CD4-positive, alpha-beta T cell treated with Interleukin-21 for 1 hour (primary cell): ENCODE measurements around the gene LCN15.

Experiments
- DNase-seq: peaks from one replicate; pipeline ENCODE4 v3.0.0-alpha.2; 2020

Gene LCN15

DNA sequence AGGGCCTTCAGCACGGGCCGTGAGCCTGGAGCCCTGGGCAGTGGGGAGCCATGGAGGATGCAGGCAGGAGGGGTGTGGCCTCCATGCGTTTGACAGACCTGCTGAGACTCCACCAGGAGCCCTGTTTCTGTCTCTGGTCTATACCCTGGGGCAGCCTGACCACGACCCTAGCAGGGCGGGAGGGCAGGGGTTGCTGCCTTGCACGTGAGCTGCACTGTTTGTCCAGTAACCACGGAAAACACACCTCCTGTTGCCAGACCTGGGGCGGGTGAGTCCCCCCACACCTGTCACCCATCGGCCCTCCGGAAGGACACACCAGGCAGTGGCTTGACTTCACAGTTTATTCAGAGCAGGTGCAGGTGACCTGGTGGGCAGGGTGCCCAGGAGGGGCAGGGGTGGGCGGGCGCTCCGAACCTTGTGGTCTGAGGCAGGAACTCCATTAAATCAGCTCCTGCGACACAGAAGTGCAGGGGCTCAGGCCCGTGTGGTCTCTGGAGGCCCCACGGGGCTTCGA, 10.2 kb downstream of the LCN15 start:
- DNase-seq = no peak

DNA sequence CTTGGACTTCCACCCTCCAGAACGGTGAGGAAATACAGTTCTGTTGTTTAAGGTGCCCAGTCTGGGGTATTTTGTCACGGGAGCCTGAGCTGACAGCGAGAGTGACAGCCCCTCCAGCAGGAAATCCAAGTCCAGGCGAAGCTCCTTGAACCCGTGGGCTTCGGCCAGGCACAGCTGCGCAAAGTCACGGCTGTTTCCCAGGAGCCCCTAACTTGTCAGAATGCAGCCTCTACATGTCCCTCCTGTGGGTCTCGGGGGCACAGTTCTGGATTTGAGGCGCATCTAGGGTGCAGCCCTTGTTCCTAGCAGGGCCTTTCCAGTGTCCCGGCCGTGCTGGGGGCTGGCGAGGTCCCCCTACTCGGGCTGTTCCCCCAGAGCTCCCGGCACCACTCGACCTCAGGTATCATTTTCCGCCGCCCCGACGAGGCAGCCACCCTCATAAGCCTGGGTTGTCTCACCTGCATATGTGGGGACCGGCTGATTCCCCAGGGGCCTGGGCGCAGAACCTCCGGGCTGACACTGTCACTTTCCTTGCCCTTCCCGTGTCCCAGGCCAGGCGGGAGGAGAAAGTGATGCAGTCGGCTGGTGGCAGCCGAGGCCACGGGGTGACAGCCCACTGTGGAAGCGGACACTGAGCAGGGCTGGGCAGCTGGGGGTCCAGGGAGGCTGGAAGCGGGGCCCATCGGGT, 10.8 kb downstream of the LCN15 start:
- no peak for DNase-seq

DNA sequence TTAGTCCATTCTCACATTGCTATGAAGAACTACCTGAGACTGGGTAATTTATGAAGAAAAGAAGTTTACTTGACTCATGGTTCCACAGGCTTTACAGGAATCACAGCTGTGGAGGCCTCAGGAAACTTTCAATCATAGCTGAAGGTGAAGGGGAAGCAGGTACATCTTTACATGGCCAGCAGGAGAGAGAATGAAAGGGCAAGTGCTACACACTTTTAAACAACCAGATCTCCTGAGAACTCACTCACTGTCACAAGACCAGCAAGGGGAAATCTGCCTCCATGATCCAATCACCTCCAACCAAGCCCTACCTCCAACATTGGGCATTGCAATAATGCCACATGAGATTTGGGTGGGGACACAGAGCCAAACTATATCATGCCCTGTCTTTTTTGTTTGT, 12.5 kb downstream of the LCN15 start:
- no peak for DNase-seq

DNA sequence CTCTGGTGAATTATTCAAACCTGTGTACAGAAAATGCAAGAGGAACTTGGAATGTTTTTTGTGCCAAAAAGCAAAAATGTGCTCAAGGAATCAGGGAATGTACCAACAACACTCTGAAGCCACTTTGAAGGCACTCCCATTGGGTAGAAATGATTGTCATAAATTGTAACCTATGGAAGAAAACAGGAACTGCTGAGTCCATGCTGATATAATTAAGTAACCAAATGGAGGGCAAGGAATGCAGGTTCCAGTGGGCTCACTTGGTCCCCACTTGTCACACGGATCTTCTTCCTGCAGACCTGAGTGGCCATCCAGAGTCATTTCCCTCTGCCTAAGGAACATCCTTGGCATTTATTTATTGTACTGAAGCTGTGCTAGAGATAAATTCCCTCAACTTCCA, 13.1 kb downstream of the LCN15 start:
- no peak for DNase-seq

DNA sequence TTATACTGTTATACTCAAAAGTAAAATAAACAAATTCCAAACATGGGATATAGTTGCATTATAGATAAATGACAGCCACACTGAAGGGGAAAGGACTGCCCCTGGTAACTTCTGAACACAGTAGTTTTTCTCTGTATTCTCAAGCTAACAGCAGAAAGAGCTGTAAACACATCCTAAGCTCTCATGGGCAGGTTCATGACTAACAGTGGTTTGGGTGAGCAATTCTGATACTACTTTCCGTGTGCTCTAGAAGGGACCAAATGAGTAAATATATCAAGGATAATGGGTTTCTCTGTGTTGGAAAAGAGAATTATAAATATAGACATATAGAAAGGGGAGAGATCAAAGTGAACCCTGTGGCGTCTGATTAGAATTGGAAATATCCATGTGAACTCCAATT, 13.8 kb downstream of the LCN15 start:
- no peak for DNase-seq

DNA sequence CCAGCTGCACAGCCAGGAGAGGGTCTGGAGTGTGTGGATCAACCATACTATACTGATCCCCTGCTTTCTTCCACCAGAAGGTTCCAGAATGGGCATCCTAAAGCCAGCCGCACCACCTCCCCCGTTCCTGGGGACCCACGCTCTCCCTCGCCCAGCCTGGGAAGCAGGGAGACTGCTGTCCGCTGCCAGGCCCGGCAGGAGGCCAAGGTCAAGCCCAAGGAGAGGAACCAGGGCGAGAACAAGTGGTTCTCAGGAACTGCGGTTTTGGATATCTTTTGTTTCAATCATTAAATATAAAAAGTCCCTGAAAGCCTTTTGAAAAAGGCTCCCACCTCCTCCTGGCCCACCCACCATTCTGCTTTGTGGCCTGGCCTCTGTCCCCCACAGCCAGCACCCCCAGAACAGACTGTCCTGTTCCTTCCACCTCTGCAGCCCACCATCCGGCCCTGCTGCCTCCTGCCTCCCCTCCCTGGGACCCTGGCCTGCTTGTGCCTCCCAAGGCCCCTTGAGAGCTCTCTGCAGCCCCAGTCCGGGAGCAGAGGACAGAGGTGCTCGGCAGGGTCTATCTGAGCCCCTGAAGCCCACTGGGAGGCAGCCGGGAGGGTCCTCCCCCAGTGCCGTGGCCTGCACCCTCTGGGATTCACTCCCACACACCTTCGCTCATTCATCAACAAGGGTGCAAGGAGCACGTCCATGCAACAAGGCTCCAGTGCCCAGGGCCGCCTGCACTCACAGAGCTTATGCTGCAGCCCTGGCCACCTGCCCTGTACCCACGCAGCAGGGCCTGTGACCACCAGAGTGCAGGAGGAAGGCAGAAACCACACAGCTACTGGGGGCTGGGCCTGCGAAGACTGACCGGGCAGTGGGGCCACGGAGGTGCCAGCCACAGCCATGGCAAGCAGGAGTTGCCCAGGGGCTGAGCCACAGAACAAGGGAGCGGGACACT, 15.4 kb downstream of the LCN15 start:
- no peak for DNase-seq

DNA sequence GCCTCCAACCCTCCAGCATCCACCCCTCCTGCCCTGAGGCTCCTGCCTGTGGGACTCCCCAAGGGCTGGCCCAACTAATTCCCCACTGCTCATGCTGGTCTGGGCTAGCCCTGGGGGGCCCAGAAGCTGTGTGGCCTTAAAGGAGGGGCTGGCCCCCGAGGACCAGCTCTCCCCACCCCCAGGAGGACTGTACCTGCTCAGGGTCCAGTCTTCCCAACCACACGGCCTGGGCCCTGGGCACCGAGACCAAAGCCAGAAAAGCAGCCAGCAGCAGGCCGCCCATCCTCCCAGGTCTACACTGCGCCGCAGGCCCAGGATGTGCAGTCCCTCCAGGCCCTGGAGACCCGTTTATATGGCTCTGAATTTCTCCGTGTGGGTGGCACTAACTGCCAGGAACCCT, 16.1 kb downstream of the LCN15 start, which contains the start of gene LCN6:
Gene LCN6, minus strand, starts transcription at position 325 of the 400 bp plus-strand sequence. Its CDS starts 42 bp downstream, at position 283.
- no peak for DNase-seq

DNA sequence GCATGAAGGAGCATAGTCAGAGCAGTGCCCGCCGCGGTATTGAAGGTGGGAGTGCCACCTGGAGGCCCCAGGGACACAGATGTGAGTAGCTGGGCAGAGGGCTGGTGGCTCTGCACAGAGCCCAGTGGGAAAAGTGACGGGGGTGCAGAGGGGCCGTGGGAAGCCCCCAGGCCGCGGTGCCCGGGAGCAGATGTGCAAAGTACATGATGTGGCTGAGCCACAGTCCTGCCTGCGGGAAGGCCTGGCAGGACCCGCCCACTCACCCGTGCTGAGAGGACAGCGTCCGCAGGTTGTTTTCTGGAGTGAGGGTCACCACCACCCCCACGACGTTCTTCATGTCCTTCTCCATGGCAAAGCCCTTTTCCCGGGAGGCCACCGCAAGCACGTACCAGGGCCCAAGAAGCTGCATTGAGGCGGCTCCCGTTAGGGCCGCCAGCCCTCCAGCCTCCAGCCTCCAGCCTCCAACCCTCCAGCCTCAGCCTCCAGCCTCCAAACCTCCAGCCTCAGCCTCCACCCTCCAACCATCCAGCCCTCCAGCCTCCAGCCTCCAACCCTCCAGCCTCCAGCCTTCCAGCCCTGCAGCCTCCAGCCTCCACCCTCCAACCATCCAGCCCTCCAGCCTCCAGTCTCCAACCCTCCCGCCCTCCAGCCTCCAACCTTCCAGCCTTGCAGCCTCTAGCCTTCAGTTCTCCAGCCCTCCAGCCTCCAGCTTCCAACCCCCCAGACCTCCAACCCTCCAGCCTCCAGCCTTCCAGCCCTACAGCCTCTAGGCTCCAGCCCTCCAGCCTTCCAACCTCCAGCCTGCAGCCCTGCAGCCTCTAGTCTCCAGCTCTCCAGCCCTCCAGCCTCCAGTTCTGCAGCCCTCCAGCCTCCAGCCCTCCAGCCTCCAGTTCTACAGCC, 16.9 kb downstream of the LCN15 start:
- no peak for DNase-seq

DNA sequence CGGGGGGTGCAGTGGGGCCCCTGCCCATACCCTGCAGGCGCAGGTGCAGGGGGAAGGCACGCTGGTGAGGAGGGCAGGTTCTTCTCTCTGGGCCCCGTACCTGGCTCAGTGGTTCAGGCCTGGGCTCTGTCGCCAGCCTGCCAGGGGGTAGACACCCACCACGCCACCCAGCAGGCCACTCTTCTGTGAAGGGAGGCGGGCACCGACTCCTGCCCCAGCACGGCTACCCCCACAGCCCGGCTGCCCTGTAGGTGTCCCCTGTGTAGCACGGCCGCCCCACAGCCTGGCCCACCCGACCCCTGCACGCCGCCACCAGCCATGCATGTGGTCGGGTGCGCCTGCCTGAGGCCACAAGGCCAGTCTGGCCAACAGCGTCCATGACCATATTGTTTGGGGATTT, 17.7 kb downstream of the LCN15 start:
- no peak for DNase-seq

DNA sequence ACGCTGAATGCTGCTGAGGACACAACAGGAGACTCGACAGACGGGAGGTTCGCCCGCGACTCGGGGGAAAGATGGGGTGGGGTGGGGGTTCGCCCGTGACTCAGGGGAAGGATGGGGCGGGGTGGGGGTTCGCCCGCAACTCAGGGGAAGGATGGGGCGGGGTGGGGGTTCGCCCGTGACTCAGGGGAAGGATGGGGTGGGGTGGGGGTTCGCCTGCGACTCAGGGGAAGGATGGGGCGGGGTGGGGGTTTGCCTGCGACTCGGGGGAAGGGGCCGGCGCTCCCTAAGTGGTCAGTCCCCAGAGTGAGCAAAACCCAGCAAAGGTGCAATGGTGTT, 18.2 kb downstream of the LCN15 start:
- DNase-seq = no peak

DNA sequence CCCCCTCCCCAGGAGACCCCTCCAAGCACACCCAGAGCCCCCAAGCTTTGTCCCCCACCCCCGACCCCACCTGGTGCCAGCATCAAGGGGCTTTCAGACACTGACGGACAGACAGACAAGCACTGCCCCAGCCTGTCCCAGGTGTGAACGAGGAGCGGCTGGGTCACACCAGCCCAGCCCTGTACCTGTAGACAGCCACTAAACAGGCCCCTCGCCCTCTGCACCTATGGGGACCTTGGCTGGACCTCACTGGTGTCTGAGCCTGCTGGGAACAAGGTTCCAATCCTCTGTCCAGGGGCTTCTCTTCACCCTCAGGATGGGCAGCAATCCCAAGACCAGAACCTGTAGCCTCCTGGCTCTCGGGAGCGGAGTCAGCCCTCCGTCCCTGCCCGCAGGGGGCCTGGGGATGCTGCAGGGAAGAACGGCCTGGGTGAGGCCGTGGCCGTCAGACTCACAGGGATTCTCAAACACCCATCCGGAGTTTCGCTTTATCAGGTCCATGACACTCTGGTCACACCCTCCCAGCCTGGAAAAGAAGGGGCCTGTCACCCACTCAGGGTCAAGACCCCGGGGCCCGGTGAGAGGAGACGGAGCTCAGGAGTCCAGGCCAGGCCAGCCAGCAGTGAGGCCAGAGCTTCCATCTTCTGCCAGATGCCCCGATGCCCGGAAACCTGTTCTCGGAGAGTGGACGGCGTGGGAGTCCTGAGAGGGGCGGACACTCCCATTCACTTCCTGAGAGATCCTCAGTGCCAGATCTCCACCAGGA, 18.7 kb downstream of the LCN15 start:
- no peak for DNase-seq

DNA sequence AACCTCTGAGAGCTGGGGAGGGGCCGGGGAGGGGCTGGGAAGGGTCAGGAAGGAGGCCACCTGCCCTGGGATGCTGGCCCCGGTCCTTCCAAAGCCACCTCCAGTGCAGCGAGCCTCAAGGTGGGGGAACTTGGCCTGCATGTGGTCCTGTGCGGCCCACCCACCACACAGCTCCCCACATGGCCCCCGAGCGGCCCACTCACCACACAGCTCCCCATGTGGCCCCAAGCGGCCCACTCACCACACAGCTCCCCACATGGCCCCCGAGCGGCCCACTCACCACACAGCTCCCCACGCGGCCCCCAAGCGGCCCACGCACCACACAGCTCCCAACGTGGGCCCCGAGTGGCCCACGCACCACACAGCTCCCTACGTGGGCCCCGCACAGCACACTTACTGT, 19.5 kb downstream of the LCN15 start:
- DNase-seq = no peak

DNA sequence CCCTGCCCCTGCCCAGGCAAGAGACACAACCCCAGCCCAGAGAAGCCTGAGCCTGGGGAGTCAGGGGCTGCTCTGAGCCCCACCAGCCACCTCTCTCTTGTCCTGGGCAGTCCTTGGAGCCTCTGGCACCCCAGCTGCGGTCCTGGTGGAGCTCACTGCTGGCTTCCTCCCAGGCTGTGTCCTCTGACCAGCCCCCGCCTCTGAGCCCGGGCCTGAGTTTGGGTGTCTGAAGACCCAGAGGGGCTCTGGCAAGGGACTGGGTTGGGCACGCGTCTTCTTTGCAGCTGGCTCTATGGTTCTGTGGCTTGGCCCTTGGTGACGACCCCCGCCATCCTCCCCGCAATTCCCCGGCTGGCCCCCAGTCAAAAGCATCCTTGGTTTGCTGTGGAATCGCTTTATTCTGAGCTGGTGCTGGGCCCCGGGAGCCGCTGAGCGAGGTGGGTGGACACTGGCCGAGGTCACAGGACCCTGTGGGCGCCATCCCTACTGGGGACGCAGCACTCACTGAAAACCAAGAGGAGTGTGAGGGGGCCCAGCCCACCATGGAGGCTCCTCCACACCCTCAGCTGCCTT, 20.6 kb downstream of the LCN15 start:
- no peak for DNase-seq

DNA sequence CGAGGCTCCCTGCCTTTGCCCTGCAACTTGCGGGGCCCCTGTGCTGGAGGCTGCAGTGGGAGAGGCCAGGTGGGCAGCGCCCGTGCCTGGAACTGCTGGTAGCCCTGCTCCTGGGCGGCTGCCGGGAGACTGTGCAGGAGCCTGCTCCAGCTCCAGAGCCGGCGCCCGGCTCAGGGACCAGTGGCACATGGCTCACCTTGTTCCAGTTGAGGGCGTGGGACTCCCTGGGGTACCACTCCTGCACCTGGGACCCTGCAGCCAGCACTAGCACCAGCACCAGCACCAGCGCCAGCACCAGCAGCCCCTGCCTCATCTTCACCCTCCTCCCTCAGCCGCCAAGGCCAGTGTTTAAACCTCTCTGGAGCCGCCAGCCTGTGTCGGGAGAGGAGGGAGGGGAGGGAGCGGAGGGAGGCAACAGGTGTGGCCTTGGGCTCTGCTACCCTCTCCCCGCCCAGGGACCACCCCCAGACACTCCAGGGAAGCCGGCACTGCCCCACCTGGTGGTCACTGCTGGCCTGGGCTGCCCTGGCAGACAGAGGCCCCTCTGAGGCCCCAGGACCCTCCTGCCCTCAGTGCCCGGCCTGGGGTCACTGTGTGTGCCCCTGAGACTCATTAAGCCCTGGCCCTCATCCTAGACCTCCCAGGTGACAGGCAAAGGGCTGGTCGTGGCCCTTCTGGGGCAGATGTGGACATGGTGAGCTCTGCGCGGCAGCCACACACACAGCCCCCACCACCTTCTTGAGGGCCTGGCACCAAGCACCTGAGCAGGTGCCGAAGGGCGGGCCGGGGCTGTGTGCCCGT, 21.5 kb downstream of the LCN15 start, which contains the start of gene LCN10:
Gene LCN10, minus strand, starts transcription at position 350 of the 801 bp plus-strand sequence. Its CDS starts 37 bp downstream, at position 313.
- DNase-seq = no peak

DNA sequence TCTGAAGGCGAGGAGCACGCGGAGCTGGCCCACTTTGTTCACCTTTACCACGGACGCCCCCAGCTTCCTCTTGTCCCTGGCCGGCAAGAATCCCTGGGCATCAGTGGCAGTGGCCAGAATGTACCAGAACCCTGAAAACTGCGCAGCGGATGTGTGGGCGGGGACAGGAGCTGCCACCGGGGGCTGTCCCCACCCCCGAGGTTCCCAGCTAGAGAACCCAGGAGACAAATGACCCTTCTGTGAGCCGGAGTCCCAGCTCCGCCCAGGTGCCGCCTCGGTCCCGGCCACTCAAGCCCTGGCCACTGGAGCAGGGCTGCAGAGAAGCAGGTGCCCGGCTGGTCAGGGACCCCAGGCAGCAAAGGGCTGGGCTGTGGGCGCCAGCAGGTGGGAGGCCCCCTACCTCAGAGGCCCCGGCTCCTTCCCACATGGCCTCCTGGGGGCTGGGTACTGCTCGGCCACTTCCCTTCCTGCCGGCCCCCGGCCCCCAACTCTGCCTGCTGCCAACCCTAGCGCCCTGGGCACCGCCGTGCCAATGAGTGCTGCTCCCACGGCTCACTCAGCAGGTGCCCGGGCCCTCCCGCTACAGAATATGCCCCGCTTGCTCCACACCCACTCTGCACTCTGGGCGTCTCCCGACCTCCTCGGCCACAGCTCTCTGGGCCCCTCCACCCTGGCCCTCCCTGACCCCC, 22.3 kb downstream of the LCN15 start:
- DNase-seq = peak; percentile 16

DNA sequence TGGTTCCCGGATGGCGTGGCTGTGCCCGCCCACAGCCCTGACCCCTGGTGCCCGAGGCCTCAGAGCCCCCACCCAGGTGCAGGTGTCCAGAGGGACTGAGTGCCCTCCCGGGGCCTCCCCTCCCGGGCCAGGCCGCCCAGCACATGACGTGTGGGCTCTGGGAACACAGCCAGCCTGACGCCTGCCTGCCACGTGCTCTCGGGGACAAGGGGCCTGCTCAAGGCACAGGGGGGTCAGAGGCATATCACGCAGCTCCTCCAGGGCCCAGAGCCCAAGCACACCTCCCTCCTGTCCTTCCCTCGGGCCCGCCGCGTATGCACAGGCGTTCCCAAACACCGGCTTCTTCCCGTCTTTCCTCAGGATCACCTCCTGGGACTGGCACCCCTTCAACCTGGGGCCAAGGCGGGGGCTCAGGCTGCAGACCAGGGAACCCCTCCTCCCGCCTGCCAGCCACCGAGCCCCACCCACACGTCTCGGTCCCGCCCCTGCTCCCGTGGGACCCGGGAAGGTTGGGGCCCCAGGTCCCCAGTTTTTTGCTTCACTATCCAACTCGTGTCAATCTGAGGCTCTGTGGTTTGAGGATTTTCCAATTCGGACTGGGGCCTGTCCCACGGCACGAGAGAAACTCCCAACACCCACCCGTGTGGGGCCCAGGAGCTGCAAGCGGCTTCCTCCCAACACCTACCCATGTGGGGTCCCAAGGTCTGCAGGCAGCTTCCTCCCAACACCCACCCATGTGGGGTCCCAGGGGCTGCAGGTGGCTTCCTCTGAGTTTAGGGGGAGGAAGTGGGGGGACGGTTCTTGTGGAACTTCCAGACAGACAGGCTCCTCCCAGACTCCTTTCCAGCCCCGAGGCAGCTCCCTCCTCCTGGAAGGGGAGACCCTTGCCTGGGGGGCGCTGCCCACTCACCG, 23.1 kb downstream of the LCN15 start:
- no peak for DNase-seq

DNA sequence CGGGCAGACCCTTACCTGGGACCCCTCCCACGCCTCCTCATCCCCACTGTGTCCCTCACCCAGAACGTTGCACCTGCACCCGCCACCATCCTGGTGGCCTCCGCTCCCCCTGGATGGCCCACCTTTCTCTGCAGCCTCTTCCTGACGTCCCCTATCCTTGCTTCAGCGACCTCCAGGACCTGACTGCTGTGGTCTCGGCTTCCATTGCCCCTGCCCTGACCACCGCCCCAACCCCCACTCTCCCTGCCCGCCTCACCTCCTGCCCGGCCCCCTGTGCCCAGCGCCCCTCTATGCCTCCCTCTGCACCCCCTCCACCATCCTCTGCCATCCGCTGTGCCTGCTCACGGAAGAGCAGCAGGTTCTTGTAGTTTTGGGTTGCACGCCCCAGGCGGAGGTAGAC, 23.8 kb downstream of the LCN15 start:
- no peak for DNase-seq

DNA sequence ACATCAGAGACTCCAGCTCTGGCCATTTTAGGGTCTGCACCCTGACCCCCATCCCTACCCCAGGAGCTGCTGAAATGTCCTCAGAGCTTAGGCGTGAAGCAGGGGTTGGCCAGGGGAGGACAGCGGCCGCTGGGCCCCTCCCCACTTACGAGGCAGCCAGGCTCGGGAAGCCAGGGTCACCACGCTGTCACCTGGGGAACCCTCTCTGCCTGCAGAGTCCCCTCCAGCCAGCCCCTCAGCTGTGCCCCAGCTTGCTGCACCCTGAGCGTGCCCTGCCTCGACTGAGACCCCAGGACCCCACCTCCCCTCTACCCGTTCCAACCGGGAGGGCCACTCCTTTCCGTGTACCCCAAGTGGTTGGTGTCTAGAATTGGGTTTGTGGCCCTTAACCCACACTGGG, 24.2 kb downstream of the LCN15 start:
- DNase-seq = no peak

DNA sequence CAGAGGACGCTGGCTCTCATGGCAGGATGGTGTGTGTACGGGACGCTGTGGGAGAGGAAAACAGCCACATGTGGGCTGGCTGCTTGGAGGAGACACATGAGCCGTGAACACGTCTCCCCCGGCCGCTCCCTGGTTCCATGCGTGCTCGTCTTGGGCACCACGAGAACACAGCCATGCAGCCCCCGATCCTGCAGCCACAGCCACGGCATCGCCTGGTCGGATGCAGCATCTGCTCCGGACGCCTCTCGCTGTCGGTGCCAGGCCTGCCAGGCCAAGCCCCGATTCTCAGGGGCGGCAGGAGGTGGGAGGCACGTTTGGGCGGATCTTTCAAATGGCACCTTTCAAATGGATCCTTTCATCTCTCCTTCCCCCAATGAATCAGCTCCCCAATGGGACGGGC, 24.8 kb downstream of the LCN15 start:
- no peak for DNase-seq
